ENCODE data around the gene POLD1. TPM values are rescaled to one million over a fixed set of nuclear protein-coding genes. Genes with fewer than 3 reads are reported as not detected.
"Not testable (repeated sequence)": the region's sequence is repeated elsewhere in the genome, so short reads cannot be mapped to it uniquely, and the experiment has no call there.

Gene POLD1
- total RNA-seq, 1 donor from 2014 or later, result 24.3 TPM

DNA sequence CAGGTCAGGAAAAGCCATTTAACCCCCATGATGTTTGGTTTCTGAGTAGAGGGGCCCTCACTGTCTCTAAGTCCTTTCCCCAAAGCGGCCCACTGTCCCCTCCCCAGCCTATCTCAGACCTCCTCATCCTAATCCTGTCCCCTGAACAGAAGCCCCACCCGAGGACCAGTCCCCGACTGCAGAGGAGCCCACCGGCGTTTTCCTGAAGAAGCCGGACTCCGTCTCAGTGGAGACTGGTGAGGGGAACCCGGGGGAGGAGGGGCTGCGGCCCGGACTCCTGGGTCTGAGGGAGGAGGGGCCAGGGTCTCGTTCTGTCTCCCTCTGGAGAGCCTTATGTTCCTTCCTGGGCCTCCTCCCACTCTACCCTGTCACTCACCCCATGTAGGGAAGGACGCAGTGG, 51.5 kb downstream of the POLD1 start:
- ATAC-seq, result no peak

DNA sequence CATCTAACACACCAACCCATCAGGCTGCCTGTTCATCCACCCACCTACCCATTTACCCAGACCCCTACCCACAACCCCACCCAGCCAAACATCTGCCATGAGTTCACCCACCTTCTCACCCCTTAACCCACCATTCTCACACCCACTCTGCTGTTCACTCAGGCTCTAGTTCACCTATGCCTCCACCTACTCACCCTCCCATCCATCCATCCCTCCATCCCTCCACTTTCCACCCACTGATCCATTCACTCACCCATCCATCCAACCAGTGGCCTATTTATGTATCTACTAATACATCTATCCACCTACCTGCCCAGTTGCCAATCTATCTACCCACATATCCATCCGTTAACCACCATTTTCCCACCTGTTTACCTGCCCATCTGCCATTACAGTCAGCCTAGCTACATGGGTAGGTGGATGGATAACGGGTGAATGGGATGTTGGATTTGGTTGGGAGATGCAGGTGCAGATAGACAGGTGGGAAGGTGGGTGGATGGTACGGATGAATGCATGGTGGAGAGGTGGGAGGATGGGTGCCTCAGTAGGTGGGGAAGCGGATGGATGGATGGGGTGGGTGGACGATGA, 53.8 kb downstream of the POLD1 start:
- ATAC-seq, result no peak

DNA sequence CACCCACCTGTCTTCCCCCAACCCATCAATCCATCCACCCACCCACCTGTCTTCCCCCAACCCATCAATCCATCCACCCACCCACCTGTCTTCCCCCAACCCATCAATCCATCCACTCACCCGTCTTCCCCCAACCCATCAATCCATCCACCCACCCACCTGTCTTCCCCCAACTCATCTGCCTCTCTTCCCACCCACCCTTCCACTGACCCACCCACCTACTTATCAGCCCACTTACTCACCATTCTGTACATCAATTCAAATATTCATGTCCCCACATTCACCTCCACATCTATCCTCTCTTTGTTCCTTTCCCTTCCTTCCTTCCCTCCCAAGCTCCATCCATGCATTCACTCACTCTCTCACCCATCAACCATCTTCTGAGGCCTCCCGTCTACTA, 55.0 kb downstream of the POLD1 start:
- ATAC-seq, result not testable (repeated sequence)

DNA sequence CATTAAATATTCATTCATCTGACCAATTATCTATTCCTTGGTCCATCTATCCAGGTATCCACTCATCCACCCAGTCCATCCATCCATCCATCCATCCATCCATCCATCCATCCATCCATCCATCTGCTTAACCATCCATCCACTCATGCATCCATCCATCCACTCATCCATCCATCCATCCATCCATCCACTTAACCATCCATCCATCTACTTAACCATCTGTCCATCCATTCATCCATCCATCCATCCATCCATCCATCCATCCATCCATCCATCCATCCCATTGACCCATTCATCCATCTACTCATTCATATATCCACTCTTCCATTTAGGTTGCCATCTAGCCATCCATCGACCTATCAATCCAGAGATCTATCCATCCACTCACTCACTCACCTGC, 59.9 kb downstream of the POLD1 start:
- no peak for ATAC-seq

DNA sequence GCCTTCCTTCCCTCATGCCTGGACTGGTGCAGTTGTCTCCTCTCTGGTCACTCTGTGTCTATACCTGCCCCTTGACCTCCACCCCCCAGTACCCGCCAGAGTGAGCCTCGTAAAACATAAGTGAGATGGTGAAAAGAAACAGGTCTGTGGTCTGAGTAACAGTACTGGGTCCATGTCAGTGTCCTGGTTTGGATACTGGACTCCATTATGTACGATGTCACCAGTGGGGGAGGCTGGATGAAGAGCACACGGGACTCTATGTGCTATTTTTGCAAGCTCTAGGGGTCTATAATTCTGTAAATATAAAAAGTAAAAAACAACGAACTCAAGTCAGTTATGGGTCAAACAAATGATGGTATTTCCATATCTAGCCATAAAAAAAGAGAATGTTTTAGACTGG, 62.9 kb downstream of the POLD1 start:
- no peak for ATAC-seq

DNA sequence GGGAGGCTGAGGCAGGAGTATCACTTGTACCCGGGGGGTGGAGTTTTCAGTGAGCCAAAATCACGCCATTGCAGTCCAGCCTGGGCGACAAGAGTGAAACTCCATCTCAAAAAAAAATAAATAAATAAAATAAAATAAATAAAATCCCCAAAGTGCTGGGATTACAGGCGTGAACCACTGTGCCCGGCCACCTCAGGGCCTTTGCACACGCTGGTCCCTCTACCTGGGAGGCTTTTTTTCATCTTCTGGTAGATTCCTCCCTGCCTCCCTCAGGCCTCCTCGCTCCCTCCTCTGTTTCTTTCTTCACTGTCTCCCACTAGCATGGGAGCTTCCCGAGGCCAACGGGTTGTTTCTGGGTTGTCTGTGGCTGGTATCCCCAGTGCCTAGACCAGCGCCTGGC, 63.6 kb downstream of the POLD1 start:
- no peak for ATAC-seq

DNA sequence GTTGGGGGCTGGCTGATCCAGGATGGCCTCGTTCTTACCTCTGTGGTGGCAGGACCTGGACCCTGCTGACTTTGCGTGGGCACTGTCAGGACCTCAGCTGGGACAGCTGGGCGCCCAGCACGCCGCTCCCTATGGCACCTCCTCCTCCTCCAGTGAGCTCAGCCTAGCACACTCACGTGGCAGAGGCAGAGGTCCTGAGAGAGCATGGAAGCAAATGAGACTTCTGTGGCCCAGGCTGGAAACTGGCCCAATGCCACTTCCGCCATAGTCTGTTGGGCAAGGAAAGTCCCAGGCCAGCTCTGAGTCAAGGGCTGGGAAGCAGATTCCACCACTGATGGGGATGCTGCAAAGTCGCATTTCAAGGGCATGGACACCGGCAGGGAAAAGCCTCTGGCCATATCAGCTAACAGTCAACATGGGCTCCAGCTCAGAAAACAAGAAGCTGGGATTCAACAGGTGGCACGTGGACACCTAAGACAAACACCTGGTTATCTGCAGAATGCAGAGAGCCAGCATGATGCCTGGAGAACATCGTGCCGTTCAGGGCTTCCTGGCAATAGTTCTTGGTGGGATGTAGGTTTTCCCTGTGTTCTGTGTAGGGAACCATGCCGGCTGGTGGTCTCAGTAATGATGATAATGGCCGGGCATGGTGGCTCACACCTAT, 65.2 kb downstream of the POLD1 start:
- ATAC-seq, result no peak

DNA sequence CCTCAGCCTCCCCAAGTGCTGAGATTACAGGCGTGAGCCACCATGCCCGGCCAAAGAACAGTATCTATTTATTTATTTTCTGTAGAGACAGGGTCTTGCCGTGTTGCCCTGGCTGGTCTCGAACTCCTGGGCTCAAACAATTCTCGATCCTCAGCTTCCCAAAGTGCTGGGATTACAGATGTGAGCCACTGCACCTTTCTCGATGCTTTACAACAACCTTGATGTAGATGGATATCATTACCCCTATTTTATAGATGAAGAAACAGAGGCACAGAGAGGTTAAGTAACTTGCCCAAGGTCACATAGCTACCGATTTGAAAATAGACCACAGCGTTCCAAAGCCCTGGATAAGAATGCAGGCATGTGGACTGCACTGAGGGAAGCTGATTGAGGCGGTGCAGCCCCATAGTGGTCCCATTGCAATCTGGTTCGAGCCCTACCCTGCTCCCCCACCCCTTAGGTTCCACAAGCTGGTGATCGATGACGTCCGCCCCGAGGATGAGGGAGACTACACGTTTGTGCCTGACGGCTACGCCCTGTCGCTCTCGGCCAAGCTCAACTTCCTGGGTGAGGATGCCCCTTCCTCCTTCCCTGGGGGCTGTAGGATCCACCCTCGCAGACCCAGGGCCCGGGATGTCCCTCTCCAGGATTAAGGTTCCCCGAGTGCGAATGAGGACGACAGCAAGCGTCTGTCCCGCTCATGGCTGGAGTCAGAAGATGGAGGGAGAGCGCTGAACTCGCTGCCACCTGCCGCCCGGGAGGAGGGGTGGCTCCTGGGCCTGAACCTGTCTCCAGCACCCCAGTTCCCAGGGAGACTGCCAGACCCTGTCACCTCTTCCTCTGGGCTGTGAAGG, 66.4 kb downstream of the POLD1 start:
- no peak for ATAC-seq

DNA sequence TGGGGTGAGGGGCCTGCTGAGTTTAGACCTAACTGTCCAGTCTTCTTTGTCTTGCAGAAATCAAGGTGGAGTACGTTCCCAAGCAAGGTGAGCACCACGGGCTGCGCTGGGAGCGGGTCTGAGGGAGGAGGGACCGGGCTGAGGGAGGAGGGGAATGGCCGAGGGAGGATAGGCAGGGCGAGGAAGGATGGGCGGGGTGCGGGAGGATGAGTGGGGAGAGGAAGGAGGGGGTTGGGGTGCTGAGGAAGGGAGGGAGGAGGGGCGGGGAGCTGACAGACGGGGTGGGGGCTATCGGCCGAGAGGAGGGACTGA, 67.0 kb downstream of the POLD1 start:
- ATAC-seq, result no peak

DNA sequence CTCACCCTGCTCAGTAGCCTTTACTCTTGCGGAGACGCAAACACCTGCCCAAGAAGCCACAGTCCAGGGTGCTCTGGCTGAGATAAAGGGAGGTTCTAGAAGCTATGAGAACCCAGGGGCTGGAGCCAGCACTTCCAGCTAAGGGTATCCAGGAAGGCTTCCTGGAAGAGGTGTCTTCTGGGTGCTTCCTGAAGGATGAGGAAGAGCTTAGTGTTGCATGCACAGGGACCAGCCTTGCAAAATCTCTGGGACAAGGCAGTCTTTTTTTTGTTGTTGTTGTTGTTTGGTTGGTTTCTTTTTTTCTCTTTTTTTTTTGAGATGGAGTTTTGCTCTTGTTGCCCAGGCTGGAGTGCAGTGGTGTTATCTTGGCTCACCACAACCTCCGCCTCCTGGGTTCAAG, 69.1 kb downstream of the POLD1 start:
- no peak for ATAC-seq

DNA sequence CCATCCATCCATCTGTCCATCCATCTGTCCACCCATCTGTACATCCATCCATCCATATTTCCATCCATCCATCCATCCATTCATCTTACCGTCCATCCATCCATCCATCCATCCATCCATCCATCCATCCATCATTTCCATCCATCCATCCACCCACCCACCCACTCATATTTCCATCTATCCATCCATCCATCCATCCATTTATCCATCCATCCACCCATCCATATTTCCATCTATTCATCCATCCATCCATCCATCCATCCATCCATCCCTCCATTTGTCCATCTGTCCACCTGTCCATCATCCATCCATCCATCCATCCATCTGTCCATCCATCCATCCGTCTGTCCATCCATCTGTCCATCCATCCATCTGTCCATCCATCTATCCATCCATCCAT, 71.8 kb downstream of the POLD1 start:
- no peak for ATAC-seq

DNA sequence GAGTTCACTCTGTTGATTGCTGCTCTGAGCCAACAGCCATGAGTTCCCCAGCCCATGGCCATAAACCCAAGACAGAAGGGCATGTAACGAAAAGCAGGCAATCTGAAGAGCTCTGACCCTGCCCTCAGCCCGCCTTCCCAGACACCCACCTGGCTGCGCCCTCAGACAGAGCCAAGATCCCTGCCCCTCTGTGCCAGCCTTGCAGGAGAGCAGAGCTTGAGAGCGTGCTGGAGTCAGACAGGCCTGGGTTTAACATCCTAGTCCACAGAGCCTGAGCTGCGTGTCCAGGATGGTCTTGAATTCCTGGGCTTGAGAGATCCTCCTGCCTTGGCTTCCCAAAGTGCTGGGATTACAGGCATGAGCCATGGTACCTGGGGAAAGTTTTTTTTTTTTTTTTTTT, 73.2 kb downstream of the POLD1 start:
- no peak for ATAC-seq

DNA sequence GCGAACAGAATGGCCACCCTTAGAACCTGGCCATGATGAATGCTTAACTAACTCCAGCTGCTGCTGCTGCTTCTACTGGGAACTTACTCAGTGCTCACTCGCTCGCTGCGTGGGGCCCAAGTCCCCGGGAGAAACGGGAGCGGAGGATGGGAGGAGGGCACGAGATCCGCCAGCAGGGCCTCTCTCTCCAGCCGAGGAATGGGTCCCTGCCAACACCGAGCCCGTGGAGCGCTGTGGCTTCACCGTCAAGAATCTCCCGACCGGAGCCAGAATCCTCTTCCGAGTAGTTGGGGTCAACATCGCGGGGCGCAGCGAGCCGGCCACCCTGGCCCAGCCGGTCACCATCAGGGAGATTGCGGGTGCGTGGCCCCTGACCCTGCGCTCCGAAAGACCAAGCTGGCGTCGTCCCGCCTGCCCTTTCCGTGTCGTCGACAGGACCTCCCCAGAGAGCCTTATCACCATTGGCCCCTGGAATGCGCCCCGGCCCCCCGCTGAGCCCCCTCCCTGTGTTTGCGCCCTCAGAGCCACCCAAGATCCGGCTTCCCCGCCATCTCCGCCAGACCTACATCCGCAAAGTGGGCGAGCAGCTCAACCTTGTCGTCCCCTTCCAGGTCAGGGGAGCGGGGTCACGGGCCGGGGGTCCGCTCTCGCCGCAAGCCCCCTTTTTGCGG, 74.4 kb downstream of the POLD1 start:
- no peak for ATAC-seq

DNA sequence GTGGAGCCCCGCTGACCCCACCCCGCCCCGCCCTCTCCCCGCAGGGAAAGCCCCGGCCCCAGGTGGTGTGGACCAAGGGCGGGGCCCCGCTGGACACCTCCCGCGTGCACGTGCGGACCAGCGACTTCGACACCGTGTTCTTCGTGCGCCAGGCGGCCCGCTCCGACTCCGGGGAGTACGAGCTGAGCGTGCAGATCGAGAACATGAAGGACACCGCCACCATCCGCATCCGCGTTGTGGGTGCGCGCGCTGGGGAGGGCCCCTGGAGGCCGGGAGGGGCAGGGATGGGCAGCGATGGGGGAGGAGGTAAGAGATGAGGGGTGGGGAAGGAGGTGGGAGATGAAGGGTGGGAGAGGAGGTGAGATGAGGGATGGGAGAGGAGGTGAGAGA, 74.9 kb downstream of the POLD1 start:
- ATAC-seq, result no peak

DNA sequence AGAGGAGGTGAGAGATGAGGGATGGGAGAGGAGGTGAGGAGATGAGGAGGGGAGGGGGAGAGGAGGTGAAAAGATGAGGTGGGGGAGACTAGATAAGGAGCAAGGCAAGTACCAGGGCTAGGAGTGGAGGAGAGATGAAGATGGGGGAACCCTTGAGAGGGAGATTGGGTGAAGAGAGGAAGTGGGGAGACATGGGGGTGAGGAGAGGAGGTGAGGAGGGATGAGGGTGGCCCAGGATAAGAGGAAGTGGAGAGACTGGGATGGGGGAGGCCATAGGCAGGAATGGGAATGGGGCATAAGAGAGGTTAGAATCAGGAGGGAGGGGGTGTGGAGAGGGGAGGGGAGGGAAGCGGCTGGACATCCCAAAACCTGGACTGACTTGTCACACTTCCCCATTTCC, 75.5 kb downstream of the POLD1 start:
- no peak for ATAC-seq

DNA sequence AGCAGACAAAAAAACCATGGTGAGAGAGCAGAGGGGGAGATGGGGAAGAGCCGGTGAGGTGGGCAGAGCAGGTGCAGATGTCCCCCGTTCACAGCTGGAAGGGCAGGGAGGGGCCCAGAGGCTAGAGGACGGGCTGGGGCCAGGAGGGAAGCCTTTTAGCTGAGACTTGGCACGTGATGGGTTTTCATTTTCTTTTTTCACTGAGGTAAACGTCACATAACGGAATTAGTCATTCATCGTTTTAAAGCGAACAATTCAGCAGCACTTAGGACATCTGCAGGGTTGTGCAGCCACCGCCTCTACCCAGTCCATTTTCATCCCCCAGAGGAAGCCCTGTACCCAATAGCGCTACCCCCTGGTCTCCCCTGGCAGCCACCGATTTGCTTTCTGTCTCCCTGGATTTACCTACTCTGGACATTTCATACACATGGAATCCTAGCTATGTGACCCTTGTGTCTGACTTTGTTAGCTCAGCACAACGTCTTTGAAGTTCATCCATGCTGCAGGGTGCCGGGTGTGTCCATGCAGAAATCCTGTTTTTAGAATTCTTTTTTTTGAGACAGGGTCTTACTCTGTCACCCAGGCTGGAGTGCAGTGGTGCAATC, 76.1 kb downstream of the POLD1 start:
- ATAC-seq, result no peak

DNA sequence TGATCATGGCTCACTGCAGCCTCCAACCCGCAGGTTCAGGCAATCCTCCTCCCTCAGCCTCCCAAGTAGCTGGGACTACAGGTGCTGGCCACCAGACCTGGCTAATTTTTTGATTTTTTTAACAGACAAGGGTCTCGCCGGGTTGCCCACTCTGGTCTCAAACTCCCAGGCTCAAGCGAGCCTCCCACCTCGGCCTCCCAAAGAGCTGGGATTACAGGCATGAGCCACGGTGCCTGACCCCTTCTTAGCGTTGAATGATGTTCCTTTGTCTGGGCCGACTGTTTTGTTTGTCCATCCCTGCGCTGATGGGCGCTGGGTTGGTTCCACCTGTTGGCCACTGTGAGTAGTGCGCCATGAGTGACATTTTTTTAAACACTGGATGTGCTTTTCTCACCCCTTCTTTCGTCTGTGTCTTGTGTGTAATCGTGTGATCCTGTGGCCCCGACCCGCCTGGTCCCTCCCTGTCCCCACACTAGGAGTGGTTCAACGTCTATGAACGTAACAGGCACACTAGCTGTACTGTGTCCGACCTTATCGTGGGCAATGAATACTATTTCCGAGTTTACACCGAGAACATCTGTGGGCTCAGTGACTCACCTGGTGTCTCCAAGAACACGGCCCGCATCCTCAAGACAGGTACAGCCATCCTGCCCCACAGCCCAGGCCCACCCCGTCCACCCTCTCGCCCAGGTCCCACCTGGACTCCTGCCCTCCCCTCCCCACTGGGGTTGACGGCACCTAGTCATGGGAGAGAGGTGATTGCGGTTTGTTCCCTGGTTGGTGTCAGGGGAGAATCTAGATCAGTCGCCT, 77.1 kb downstream of the POLD1 start:
- ATAC-seq, result peak; percentile 75

DNA sequence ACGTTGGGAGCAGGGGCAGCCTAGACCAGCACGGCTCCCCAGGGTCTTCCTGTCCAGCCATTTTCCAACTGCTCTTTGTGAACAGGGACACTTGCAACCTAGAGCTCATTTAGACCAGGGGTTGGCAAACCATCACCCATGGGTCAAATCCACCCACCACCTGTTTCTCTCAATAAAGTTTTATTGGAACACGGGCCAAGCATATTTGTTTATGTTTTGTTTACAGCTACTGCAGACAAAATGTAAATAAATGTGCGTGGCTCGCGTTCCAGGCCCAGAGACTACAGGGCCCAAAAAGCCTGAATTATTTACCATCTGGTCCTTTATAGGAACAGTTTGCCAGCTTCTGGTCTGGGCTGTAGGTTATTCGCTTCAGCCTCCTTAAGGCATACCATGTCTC, 78.8 kb downstream of the POLD1 start:
- no peak for ATAC-seq

DNA sequence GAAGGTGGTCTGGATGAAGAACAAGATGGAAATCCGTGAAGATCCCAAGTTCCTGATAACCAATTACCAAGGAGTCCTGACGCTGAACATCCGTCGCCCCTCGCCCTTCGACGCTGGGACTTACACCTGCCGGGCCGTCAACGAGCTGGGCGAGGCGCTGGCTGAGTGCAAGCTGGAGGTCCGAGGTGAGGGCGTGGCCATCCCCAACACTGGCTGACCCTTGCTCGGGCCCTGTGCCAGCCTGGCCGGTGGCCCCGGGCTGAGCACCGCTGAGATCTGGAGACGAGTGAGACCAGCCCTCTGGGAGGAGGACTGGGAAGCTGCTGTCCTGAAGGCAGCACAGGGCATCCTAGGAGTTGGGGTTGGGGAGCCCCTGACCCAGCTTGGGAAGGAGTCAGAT, 80.2 kb downstream of the POLD1 start:
- no peak for ATAC-seq

DNA sequence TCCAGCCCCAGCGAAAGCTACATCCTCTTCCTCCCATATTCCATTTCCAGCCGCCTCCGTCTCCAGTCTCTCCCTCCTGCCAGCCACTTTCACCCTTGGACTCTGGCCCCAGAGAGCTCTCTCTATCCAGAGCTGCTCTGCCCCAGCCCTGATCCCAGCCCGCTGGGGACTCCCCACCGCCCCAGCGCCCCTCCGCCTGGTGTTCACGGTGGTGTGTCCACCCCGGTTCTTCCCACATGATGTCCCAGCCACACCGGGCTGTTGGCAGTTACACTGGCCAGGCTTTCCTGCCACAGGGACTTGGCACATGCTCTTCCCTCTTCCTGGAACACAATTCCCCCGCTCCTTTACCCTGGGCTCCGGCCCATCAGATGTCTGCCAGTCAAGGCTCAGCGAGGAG, 80.9 kb downstream of the POLD1 start:
- no peak for ATAC-seq

DNA sequence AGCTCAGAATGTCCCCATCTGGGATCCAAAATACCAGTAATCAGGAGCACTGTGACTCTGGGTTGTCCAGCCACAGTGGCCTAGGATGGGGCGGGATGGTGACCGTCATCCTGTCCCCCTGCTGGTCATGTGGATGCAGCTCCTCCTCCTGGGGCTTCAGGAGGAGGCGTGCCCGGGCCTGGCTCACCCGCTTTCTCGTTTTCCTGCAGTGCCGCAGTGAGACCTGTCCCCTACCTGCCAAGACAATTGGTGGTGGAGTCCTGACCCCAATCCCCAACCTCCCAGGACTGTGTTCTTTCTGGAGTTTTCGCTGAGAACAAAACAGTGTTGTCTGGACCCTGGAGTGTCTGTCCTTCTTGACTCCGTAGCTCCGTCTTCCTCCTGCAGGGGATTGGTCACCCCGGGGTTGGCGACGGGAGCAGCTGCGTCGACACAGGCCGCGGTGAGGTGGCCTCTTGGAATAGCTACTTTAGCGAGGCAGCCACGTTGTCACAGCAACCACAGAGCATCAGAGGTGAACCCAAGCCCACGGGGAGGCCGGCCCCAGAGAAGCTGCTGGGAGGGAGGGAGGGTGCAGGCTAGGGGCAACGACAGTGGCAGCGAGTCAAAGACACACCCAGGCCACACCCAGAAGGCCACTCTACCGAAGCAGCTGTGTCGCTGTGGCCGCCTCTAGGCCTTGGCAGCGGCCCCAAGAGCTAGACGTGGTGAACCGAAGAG, 82.0 kb downstream of the POLD1 start:
- ATAC-seq, result no peak

DNA sequence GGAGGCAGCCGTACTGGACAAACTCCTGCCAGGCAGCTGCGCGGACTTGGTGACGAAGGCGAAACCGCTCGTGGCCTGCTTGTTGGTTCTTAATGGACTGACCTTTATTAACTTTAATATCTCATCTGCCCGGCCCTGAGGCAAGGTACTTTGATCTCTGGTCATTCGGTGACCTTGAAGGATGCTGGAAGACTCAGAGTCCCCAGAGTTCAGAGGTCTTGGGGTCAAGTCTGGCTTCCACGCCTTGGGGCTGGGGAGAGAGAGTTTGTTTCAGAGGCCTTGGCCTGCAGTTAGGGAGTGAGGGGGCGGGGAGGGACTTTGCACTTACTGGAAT, 82.5 kb downstream of the POLD1 start:
- ATAC-seq, result no peak
